K562 (cell line): Measurements from ENCODE around the gene HK1. TPM values are rescaled to one million over a fixed set of nuclear protein-coding genes. Genes with fewer than 3 reads are reported as not detected.

Experiments used
- ARID3A ChIP-seq: IDR thresholded peaks from 2 replicates; pipeline ENCODE4 v1.6.1; 2012; ENCODE audit warnings: low read depth, low read length, improper control_type of control experiment, borderline replicate concordance
- CREBBP ChIP-seq: IDR thresholded peaks from one replicate; pipeline ENCODE4 v1.6.1; 2012; ENCODE audit warnings: low read depth, mild to moderate bottlenecking, control low read depth, inconsistent platforms, low read length
- ETV5 ChIP-seq: sonication (generic); formaldehyde crosslinking; IDR thresholded peaks from 2 replicates; pipeline ENCODE4 v1.4.0; 2020; ENCODE audit warnings: low read depth, mild to moderate bottlenecking, missing genetic modification reagents
- FOS ChIP-seq: IDR thresholded peaks from 3 replicates; pipeline ENCODE4 v1.6.1; 2011; ENCODE audit not compliant: insufficient read length; ENCODE audit errors: extremely low read depth
- HDAC8 ChIP-seq: fragments of 450-650 bp; IDR thresholded peaks from 2 replicates; pipeline ENCODE4 v1.6.1; 2016; ENCODE audit warnings: mild to moderate bottlenecking, missing genetic modification characterization, moderate library complexity, missing compliant biosample characterization
- MEF2A ChIP-seq: IDR thresholded peaks from 2 replicates; pipeline ENCODE4 v1.6.1; 2011; ENCODE audit warnings: low read depth, mild to moderate bottlenecking, low read length, moderate library complexity; ENCODE audit not compliant: control insufficient read depth
- NKRF ChIP-seq: fragments of 450-650 bp; IDR thresholded peaks from 2 replicates; pipeline ENCODE4 v1.6.1; 2016; ENCODE audit warnings: borderline replicate concordance
- POLR2H ChIP-seq: IDR thresholded peaks from 2 replicates; pipeline ENCODE4 v1.6.1; 2016; ENCODE audit warnings: missing genetic modification characterization, low read depth, mild to moderate bottlenecking, control low read depth, missing compliant biosample characterization, moderate library complexity
- RNF219 ChIP-seq: fragments of 250-450 bp; sonication (Bioruptor Pico); IDR thresholded peaks from 2 replicates; pipeline ENCODE4 v1.5.0; 2022; ENCODE audit warnings: mild to moderate bottlenecking
- SPI1 ChIP-seq: IDR thresholded peaks from 2 replicates; pipeline ENCODE4 v1.6.1; 2011; ENCODE audit warnings: low read depth, low read length, control low read depth, borderline replicate concordance
- TEAD2 ChIP-seq: fragments of 450-650 bp; IDR thresholded peaks from 2 replicates; pipeline ENCODE4 v1.6.1; 2016; ENCODE audit warnings: missing genetic modification characterization, control low read depth, missing compliant biosample characterization
- ZBTB17 ChIP-seq: fragments of 450-650 bp; formaldehyde crosslinking; IDR thresholded peaks from 2 replicates; pipeline ENCODE4 v1.4.0; 2020; ENCODE audit warnings: mild to moderate bottlenecking
- ZNF175 ChIP-seq: fragments of 200-800 bp; sonication (Bioruptor generic); IDR thresholded peaks from 2 replicates; pipeline ENCODE4 v1.6.1; 2016; ENCODE audit warnings: low read depth, mild to moderate bottlenecking, missing genetic modification characterization, missing compliant biosample characterization
- polyA plus RNA-seq, 8 experiments: library from polyadenylated mRNA; depleted of rRNA in 4 of 8; stranded (reverse) in 5 of 8; unstranded in 3 of 8; fragments of >200 nt; fragmentation: Nextera tagmentation in 2 of 8; fragmentation: Illumina TruSeq in 1 of 8; extraction: Ambion mirVana in 2 of 8; extraction: Trizol in 1 of 8; gene quantifications; 2 replicates each; pipeline versions ENCODE4 v1.2.1 to v1.2.3, GENCODE V29; 2011 to 2014; ENCODE audit warnings: inconsistent platforms in 1 of 8, missing spikeins in 1 of 8
- total RNA-seq, 7 experiments: library from RNA; depleted of rRNA in 6 of 7; stranded (reverse); fragments of >200 nt in 6 of 7; fragmentation: Illumina TruSeq in 2 of 7; extraction: Trizol in 2 of 7; gene quantifications; 2 replicates each; pipeline versions ENCODE4 v1.2.1 to v1.2.3, GENCODE V29; 2011 to 2021; ENCODE audit warnings: low replicate concordance in 1 of 7
- TF ChIP-seq, protein P1 (sequence below), 3 experiments: fragments of 200-800 bp in 1 of 3; fragments of 250-450 bp in 1 of 3; fragments of 450-650 bp in 1 of 3; sonication (Bioruptor Pico) in 1 of 3; sonication (Bioruptor generic) in 1 of 3; formaldehyde crosslinking in 1 of 3; IDR thresholded peaks; 2 replicates each; pipeline versions ENCODE4 v1.6.1 to v1.8.0; 2016 to 2022; ENCODE audit warnings: mild to moderate bottlenecking in 2 of 3, missing genetic modification characterization in 2 of 3, missing compliant biosample characterization in 1 of 3, moderate library complexity in 1 of 3

HK1 gene
- total and polyA plus RNA-seq, 9 of the 15 experiments (the other 6 are each of a cell fraction or from before 2014, with no cell fraction given) = 29.2 to 444 (median 193) TPM

GRCh38 chr10:69408318-69409175 lies 130.3 kb downstream of the HK1 start (continued):
- TF ChIP-seq RNF219 (CRISPR knock-in tag) (no peak), ARID3A (no peak), NKRF (peak; percentile 26; the same call in 1 of the 2 replicates), ZNF175 (no peak), ZBTB17 (CRISPR knock-in tag) (no peak), MEF2A (peak; percentile 42; the same call in 1 of the 2 replicates), ETV5 (CRISPR knock-in tag) (no peak), CREBBP (no peak), TEAD2 (tag) (no peak), POLR2H (tag) (no peak), FOS (no peak), HDAC8 (tag) (no peak), SPI1 (0 out of 2 replicates have a peak, but pooled peaks have one; percentile 10)
- TF ChIP-seq, protein P1, sequence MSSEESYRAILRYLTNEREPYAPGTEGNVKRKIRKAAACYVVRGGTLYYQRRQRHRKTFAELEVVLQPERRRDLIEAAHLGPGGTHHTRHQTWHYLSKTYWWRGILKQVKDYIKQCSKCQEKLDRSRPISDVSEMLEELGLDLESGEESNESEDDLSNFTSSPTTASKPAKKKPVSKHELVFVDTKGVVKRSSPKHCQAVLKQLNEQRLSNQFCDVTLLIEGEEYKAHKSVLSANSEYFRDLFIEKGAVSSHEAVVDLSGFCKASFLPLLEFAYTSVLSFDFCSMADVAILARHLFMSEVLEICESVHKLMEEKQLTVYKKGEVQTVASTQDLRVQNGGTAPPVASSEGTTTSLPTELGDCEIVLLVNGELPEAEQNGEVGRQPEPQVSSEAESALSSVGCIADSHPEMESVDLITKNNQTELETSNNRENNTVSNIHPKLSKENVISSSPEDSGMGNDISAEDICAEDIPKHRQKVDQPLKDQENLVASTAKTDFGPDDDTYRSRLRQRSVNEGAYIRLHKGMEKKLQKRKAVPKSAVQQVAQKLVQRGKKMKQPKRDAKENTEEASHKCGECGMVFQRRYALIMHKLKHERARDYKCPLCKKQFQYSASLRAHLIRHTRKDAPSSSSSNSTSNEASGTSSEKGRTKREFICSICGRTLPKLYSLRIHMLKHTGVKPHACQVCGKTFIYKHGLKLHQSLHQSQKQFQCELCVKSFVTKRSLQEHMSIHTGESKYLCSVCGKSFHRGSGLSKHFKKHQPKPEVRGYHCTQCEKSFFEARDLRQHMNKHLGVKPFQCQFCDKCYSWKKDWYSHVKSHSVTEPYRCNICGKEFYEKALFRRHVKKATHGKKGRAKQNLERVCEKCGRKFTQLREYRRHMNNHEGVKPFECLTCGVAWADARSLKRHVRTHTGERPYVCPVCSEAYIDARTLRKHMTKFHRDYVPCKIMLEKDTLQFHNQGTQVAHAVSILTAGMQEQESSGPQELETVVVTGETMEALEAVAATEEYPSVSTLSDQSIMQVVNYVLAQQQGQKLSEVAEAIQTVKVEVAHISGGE (CRISPR knock-in tag; IDR thresholded peaks at IDR 0.05) = no peak; a peak in 1 of 6 replicates
